Activated CD4-positive, CD25-positive, alpha-beta regulatory T cell treated with anti-CD3 and anti-CD28 coated beads, Interleukin-2, amount 50 U/mL, for 24 hours (primary cell): ENCODE measurements around the gene MYO1A.
"Not testable (repeated sequence)": the region's sequence is repeated elsewhere in the genome, so short reads cannot be mapped to it uniquely, and the experiment has no call there.

ENCODE experiments used
- ATAC-seq, 2 donors: fragments of 150-1000 bp; cut with Tn5 transposase; one replicate each; pipeline ENCODE4 v1.10.0; 2021; ENCODE audit warnings: mild to moderate bottlenecking in 1 of 2, moderate library complexity in 1 of 2

MYO1A gene

GRCh38 chr12:57046947-57047890 lies 2.7 kb downstream of the MYO1A start:
- ATAC-seq: peak; percentile 83 to 87

GRCh38 chr12:57046086-57046791 lies 3.7 kb downstream of the MYO1A start:
- ATAC-seq: no peak

GRCh38 chr12:57044889-57045288 lies 5.0 kb downstream of the MYO1A start:
- ATAC-seq: no peak

- no peak for ATAC-seq
Measured at GRCh38 chr12:57044468-57044867, 5.5 kb downstream of the MYO1A start.

GRCh38 chr12:57042695-57043094 lies 7.2 kb downstream of the MYO1A start:
- no peak for ATAC-seq

GRCh38 chr12:57040750-57041149 lies 9.2 kb downstream of the MYO1A start:
- ATAC-seq: no peak

- no peak for ATAC-seq
Measured at GRCh38 chr12:57040211-57040610, 9.7 kb downstream of the MYO1A start.

GRCh38 chr12:57039016-57039798 lies 10.7 kb downstream of the MYO1A start:
- ATAC-seq: no peak

GRCh38 chr12:57037264-57037663 lies 12.7 kb downstream of the MYO1A start:
- no peak for ATAC-seq

- ATAC-seq: no peak
Measured at GRCh38 chr12:57033431-57033830, 16.5 kb downstream of the MYO1A start.

GRCh38 chr12:57031789-57032188 lies 18.1 kb downstream of the MYO1A start:
- ATAC-seq: no peak

- no peak for ATAC-seq
Measured at GRCh38 chr12:57031138-57031725, 18.7 kb downstream of the MYO1A start.

- no peak for ATAC-seq
Measured at GRCh38 chr12:57029457-57029856, 20.5 kb downstream of the MYO1A start.

GRCh38 chr12:57027805-57028153 lies 22.1 kb downstream of the MYO1A start:
- no peak for ATAC-seq

GRCh38 chr12:57027011-57027804 lies 22.7 kb downstream of the MYO1A start:
- ATAC-seq: peak; percentile 79 to 83

- ATAC-seq: no peak
Measured at GRCh38 chr12:57025196-57025595, 24.7 kb downstream of the MYO1A start.

- ATAC-seq: not testable (repeated sequence)
Measured at GRCh38 chr12:57022324-57022723, 27.6 kb downstream of the MYO1A start.

GRCh38 chr12:57019983-57020719 lies 29.8 kb downstream of the MYO1A start:
- no peak for ATAC-seq

GRCh38 chr12:57018906-57019305 lies 31.0 kb downstream of the MYO1A start:
- no peak for ATAC-seq

GRCh38 chr12:57018353-57018752 lies 31.6 kb downstream of the MYO1A start:
- not testable (repeated sequence) for ATAC-seq

GRCh38 chr12:57016348-57016747 lies 33.6 kb downstream of the MYO1A start, which contains the start of gene TAC3:
TSS of gene TAC3 (minus strand) at chr12:57016529. CDS start at chr12:57015797, 732 bp downstream.
- no peak for ATAC-seq
